OCI-LY1 (cell line): ENCODE data around the gene FANK1.

Source experiments
- H2AFZ ChIP-seq: fragments of 200-600 bp; sonication (generic), shearing (Covaris generic); 2 replicates; pipeline ENCODE4 v1.6.0; 2014; ENCODE audit warnings: antibody characterized with exemption, mild to moderate bottlenecking, low read length
- H3F3A ChIP-seq: fragments of 200-600 bp; sonication (generic), shearing (Covaris generic); 2 replicates; pipeline ENCODE4 v1.6.0; 2014; ENCODE audit warnings: mild to moderate bottlenecking, antibody characterized with exemption, low read length, moderate library complexity; ENCODE audit not compliant: insufficient read depth
- H3K27ac ChIP-seq: fragments of 200-600 bp; sonication (generic); 2 replicates; pipeline ENCODE4 v1.5.1; 2014; ENCODE audit warnings: low read length, mixed run types, mild to moderate bottlenecking, low read depth; ENCODE audit not compliant: poor library complexity, severe bottlenecking
- H3K27me3 ChIP-seq: fragments of 200-600 bp; sonication (generic); 2 replicates; pipeline ENCODE4 v1.6.0; 2014; ENCODE audit warnings: antibody characterized with exemption, mild to moderate bottlenecking, low read length, moderate library complexity; ENCODE audit not compliant: insufficient read depth
- H3K36me3 ChIP-seq: fragments of 200-600 bp; sonication (generic); 2 replicates; pipeline ENCODE4 v1.6.1; 2014; ENCODE audit warnings: mild to moderate bottlenecking, antibody characterized with exemption, low read length, moderate library complexity, mixed read lengths; ENCODE audit not compliant: insufficient read depth
- H3K4me1 ChIP-seq: fragments of 200-600 bp; sonication (generic); 2 replicates; pipeline ENCODE4 v1.5.1; 2014; ENCODE audit warnings: mild to moderate bottlenecking, low read length, moderate library complexity; ENCODE audit not compliant: insufficient read depth, severe bottlenecking
- H3K4me2 ChIP-seq: fragments of 200-600 bp; sonication (generic), shearing (Covaris generic); 2 replicates; pipeline ENCODE4 v1.6.1; 2014; ENCODE audit warnings: low read length
- H3K4me3 ChIP-seq: fragments of 200-600 bp; sonication (generic); 2 replicates; pipeline ENCODE4 v1.5.1; 2014; ENCODE audit warnings: low read length, low read depth, mild to moderate bottlenecking, mixed read lengths; ENCODE audit not compliant: poor library complexity, severe bottlenecking
- H3K79me2 ChIP-seq: fragments of 200-600 bp; shearing (Covaris generic); 2 replicates; pipeline ENCODE4 v1.6.1; 2016; ENCODE audit warnings: mixed run types, low read length, mixed read lengths; ENCODE audit not compliant: insufficient read depth
- H3K9ac ChIP-seq: fragments of 200-600 bp; sonication (generic), shearing (Covaris generic); 2 replicates; pipeline ENCODE4 v1.6.1; 2014; ENCODE audit warnings: mild to moderate bottlenecking, low read length, mixed read lengths
- H3K9me2 ChIP-seq: fragments of 200-600 bp; sonication (generic), shearing (Covaris generic); 2 replicates; pipeline ENCODE4 v1.6.1; 2014; ENCODE audit warnings: low read depth, mild to moderate bottlenecking, low read length, mixed read lengths
- H3K9me3 ChIP-seq: fragments of 200-600 bp; shearing (Covaris generic); 2 replicates; pipeline ENCODE4 v1.6.1; 2014; ENCODE audit warnings: low read length, mixed read lengths
- H4K20me1 ChIP-seq: fragments of 200-600 bp; sonication (generic), shearing (Covaris generic); 2 replicates; pipeline ENCODE4 v1.6.0; 2016; ENCODE audit warnings: mild to moderate bottlenecking, low read length; ENCODE audit not compliant: insufficient read depth
- CTCF ChIP-seq: fragments of 200-600 bp; sonication (generic), shearing (Covaris generic); IDR thresholded peaks from 2 replicates; pipeline ENCODE4 v1.5.1; 2017; ENCODE audit warnings: mild to moderate bottlenecking, antibody characterized with exemption, low read length, moderate library complexity, mixed read lengths
- EZH2 ChIP-seq: fragments of 200-600 bp; sonication (generic), shearing (Covaris generic); IDR thresholded peaks from 2 replicates; pipeline ENCODE4 v1.8.0; 2017; ENCODE audit warnings: borderline replicate concordance, mixed run types, mild to moderate bottlenecking, antibody characterized with exemption, low read length, moderate library complexity, mixed read lengths

FANK1 gene

GRCh38 chr10:126027692-126028091 lies 131.3 kb downstream of the FANK1 start:
- Histone ChIP-seq H3K27ac (no peak overlapping the region), H3F3A (no peaks in the 10 kb centered on the region), H3K4me1 (no peaks in the 10 kb centered on the region), H3K4me2 (no peak overlapping the region), H4K20me1 (no peaks in the 10 kb centered on the region), H3K4me3 (no peak overlapping the region), H3K79me2 (no peaks in the 10 kb centered on the region), H3K27me3 (no peaks in the 10 kb centered on the region), H3K9ac (no peak overlapping the region), H3K9me3 (no peaks in the 10 kb centered on the region; the same call in 1 of the 2 replicates), H2AFZ (no peak overlapping the region), H3K36me3 (no peaks in the 10 kb centered on the region), H3K9me2 (no peaks in the 10 kb centered on the region)
- TF ChIP-seq EZH2 = no peak

- Histone ChIP-seq H3K9ac (no peak overlapping the region), H3K4me2 (no peak overlapping the region), H3K4me1 (no peaks in the 10 kb centered on the region), H3K4me3 (no peak overlapping the region), H3K27me3 (no peaks in the 10 kb centered on the region), H3F3A (no peaks in the 10 kb centered on the region), H3K36me3 (no peaks in the 10 kb centered on the region), H2AFZ (no peak overlapping the region), H3K9me3 (peaks cover 5% of the 10 kb centered on the region; the same call in 1 of the 2 replicates), H3K79me2 (no peaks in the 10 kb centered on the region), H3K27ac (no peak overlapping the region), H4K20me1 (no peaks in the 10 kb centered on the region), H3K9me2 (no peaks in the 10 kb centered on the region)
- TF ChIP-seq EZH2 (no peak), CTCF (no peak)
These were observed 133.6 kb downstream of the FANK1 start for GRCh38 chr10:126029999-126030398.

GRCh38 chr10:126034586-126034985 lies 138.2 kb downstream of the FANK1 start:
- Histone ChIP-seq H3K36me3 (no peaks in the 10 kb centered on the region), H3K4me2 (no peak overlapping the region), H3K9me3 (peaks cover 5% of the 10 kb centered on the region; the same call in 1 of the 2 replicates), H2AFZ (no peak overlapping the region), H3K27ac (no peak overlapping the region), H3K27me3 (no peaks in the 10 kb centered on the region), H3K79me2 (no peaks in the 10 kb centered on the region), H3F3A (no peaks in the 10 kb centered on the region), H3K4me3 (no peak overlapping the region), H3K4me1 (no peaks in the 10 kb centered on the region), H3K9ac (no peak overlapping the region), H4K20me1 (no peaks in the 10 kb centered on the region), H3K9me2 (no peaks in the 10 kb centered on the region)
- TF ChIP-seq EZH2 = no peak
- no peak for TF ChIP-seq CTCF

- Histone ChIP-seq H3K79me2 (no peaks in the 10 kb centered on the region), H3K4me1 (peaks cover 5% of the 10 kb centered on the region), H3K4me2 (no peak overlapping the region), H2AFZ (no peak overlapping the region), H3K9me2 (no peaks in the 10 kb centered on the region), H3K27me3 (no peaks in the 10 kb centered on the region), H3K27ac (no peak overlapping the region), H3K36me3 (no peaks in the 10 kb centered on the region), H4K20me1 (no peaks in the 10 kb centered on the region), H3K9me3 (peaks cover 5% of the 10 kb centered on the region; the same call in 1 of the 2 replicates), H3K9ac (no peak overlapping the region), H3F3A (no peaks in the 10 kb centered on the region), H3K4me3 (no peak overlapping the region)
- TF ChIP-seq EZH2 (no peak), CTCF (no peak)
These were observed 140.2 kb downstream of the FANK1 start for GRCh38 chr10:126036515-126036914.
